Uterus (tissue), 2 donors: ENCODE measurements around the gene ZNF136.

Experiments used
- CTCF ChIP-seq, 4 experiments: fragments of 200-600 bp in 2 of 4; fragments of 450-650 bp in 2 of 4; sonication (generic) in 2 of 4; IDR thresholded peaks; one replicate each; pipeline ENCODE4 v1.5.1; 2016 to 2019; ENCODE audit warnings: antibody characterized with exemption in 4 of 4, mild to moderate bottlenecking in 2 of 4, moderate library complexity in 1 of 4
- POLR2A ChIP-seq, 2 donors: fragments of 450-650 bp; IDR thresholded peaks; one replicate each; pipeline ENCODE4 v1.6.1; 2016; ENCODE audit warnings: antibody characterized with exemption in 2 of 2, mild to moderate bottlenecking in 1 of 2, moderate library complexity in 1 of 2

GRCh38 chr19:12224676-12225075, 61.8 kb downstream of the ZNF136 start:
- TF ChIP-seq CTCF (IDR thresholded peaks at IDR 0.05) (no peak), POLR2A (IDR thresholded peaks at IDR 0.05) (no peak)
